ENCODE measurements around the gene PIGX. TPM values are rescaled to one million over a fixed set of nuclear protein-coding genes. Genes with fewer than 3 reads are reported as not detected.

Gene PIGX
- 8.7 TPM for polyA plus RNA-seq (2012; ENCODE audit: insufficient read length, low read depth)

DNA sequence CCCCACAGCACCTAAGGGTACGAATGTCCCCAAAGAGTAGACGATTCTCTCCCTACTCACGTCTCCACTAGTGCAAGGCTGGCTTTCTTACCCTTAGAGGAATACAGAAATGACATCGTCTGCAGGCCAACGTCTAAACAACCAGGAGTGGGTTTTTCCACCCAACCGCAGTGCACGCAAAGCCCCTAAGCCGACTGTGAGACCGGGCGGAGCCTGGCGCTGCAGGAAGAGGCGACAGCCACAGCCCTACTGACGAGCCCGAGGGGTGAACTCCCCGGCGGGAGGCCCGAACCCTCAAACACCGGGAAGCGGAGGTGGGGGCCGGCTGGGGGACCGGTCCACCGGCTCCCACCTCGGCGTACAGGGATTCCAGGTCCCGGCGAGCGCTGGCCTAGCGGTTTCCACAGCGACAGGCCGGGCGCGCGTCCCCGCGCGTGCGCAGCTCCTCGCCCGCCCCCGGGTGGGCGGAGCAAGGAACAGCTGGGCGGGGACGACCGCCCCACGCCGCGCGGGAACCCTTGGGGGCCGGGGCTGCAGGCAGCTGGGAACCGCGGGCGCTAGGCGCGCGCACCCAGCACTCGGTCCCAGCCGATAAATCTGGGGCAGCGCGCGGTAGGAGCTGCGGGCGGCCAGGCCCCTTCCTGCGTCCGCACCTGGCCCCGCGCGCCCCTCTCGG is at the start of gene PIGX, which contains the start of gene CEP19:
TSS of gene PIGX (plus strand) at position 540 of the 676 bp plus-strand sequence.
TSS of gene CEP19 (minus strand) at position 413 of the 676 bp plus-strand sequence. CDS start 3,593 bp downstream, outside the sequence.
- no peak for TF ChIP-seq TAF1 (IDR thresholded peaks at IDR 0.05; ENCODE audit: borderline replicate concordance, insufficient read depth, low read length)
- TF ChIP-seq, protein P1, sequence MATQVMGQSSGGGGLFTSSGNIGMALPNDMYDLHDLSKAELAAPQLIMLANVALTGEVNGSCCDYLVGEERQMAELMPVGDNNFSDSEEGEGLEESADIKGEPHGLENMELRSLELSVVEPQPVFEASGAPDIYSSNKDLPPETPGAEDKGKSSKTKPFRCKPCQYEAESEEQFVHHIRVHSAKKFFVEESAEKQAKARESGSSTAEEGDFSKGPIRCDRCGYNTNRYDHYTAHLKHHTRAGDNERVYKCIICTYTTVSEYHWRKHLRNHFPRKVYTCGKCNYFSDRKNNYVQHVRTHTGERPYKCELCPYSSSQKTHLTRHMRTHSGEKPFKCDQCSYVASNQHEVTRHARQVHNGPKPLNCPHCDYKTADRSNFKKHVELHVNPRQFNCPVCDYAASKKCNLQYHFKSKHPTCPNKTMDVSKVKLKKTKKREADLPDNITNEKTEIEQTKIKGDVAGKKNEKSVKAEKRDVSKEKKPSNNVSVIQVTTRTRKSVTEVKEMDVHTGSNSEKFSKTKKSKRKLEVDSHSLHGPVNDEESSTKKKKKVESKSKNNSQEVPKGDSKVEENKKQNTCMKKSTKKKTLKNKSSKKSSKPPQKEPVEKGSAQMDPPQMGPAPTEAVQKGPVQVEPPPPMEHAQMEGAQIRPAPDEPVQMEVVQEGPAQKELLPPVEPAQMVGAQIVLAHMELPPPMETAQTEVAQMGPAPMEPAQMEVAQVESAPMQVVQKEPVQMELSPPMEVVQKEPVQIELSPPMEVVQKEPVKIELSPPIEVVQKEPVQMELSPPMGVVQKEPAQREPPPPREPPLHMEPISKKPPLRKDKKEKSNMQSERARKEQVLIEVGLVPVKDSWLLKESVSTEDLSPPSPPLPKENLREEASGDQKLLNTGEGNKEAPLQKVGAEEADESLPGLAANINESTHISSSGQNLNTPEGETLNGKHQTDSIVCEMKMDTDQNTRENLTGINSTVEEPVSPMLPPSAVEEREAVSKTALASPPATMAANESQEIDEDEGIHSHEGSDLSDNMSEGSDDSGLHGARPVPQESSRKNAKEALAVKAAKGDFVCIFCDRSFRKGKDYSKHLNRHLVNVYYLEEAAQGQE (IDR thresholded peaks at IDR 0.05; ENCODE audit: insufficient read depth in 1 of 2, low read depth in 2 of 2, low read length in 2 of 2): 0 out of 4 replicates have a peak, but pooled peaks of 1 of the 2 experiments have one; percentile 16
- peak; percentile 67 for TF ChIP-seq POLR2AphosphoS5 (IDR thresholded peaks at IDR 0.05; ENCODE audit: low read depth, low read length)
- peak; percentile 29; the same call in 1 of the 2 replicates for TF ChIP-seq SIN3A (IDR thresholded peaks at IDR 0.05; ENCODE audit: borderline replicate concordance, insufficient read depth, low read length)
- TF ChIP-seq FOXP2 (optimal IDR thresholded peaks at IDR 0.05; ENCODE audit: borderline replicate concordance, extremely low read depth, extremely low read length, insufficient read depth): peak; percentile 6

DNA sequence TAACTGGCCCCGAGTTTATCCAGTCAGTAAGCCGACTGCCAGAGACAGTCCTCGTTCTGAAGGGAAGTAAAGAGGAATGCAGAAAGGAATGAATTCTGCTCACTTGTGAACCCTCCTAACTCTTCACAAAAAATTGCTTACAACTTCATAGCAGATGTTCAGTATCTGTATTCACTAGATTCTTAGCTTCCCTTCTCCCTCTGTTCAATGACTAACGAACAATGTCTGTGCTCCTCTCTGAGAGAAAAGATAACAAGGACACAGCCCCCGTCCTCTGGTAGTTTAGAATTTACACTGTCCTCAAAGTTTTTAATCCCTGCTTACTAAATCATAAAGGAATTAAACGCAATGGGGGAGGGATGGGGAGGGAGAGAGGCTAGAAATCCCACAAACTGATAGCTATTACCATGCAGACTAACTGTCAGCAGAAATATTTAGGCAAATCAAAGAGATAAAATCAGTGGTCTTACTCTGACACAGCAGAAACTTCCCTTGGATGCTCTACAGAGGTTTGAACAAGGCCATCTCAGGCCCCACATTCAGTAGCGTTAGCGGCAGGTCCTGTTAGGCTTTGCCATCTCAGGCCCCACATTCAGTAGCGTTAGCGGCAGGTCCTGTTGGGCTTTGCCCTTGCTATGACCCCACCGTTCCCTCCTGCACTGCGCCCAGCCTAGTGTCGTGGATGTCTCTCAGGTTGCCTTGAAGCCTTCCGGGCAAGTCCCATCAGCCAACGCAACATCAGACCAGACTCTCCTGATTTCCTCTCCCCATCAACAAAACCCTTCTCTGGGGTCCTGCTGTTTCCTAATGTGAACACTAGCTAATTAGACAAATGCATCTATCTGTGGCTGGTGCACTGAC is 49.2 kb upstream of the PIGX start:
- no peak for TF ChIP-seq SIN3A (IDR thresholded peaks at IDR 0.05; ENCODE audit: borderline replicate concordance, insufficient read depth, low read length)
- no peak for TF ChIP-seq FOXP2 (optimal IDR thresholded peaks at IDR 0.05; ENCODE audit: borderline replicate concordance, extremely low read depth, extremely low read length, insufficient read depth)
- TF ChIP-seq POLR2AphosphoS5 (IDR thresholded peaks at IDR 0.05; ENCODE audit: low read depth, low read length): no peak
- TF ChIP-seq, protein P1 (IDR thresholded peaks at IDR 0.05; ENCODE audit: insufficient read depth in 1 of 2, low read depth in 2 of 2, low read length in 2 of 2): no peak
- no peak for TF ChIP-seq TAF1 (IDR thresholded peaks at IDR 0.05; ENCODE audit: borderline replicate concordance, insufficient read depth, low read length)

GRCh38 chr3:196666001-196666867 is 45.9 kb upstream of the PIGX start:
- no peak for TF ChIP-seq POLR2AphosphoS5 (IDR thresholded peaks at IDR 0.05; ENCODE audit: low read depth, low read length)
- no peak for TF ChIP-seq SIN3A (IDR thresholded peaks at IDR 0.05; ENCODE audit: borderline replicate concordance, insufficient read depth, low read length)
- TF ChIP-seq, protein P1 (IDR thresholded peaks at IDR 0.05; ENCODE audit: insufficient read depth in 1 of 2, low read depth in 2 of 2, low read length in 2 of 2): no peak
- no peak for TF ChIP-seq TAF1 (IDR thresholded peaks at IDR 0.05; ENCODE audit: borderline replicate concordance, insufficient read depth, low read length)
- TF ChIP-seq FOXP2 (optimal IDR thresholded peaks at IDR 0.05; ENCODE audit: borderline replicate concordance, extremely low read depth, extremely low read length, insufficient read depth): no peak

GRCh38 chr3:196667056-196667825 is 44.9 kb upstream of the PIGX start:
- TF ChIP-seq SIN3A (IDR thresholded peaks at IDR 0.05; ENCODE audit: borderline replicate concordance, insufficient read depth, low read length) (no peak), POLR2AphosphoS5 (IDR thresholded peaks at IDR 0.05; ENCODE audit: low read depth, low read length) (no peak), FOXP2 (optimal IDR thresholded peaks at IDR 0.05; ENCODE audit: borderline replicate concordance, extremely low read depth, extremely low read length, insufficient read depth) (no peak), TAF1 (IDR thresholded peaks at IDR 0.05; ENCODE audit: borderline replicate concordance, insufficient read depth, low read length) (no peak)
- TF ChIP-seq, protein P1 (IDR thresholded peaks at IDR 0.05; ENCODE audit: insufficient read depth in 1 of 2, low read depth in 2 of 2, low read length in 2 of 2): no peak

Measured in PFSK-1 (cell line).